ENCODE data around the gene FBXL7. TPM values are rescaled to one million over a fixed set of nuclear protein-coding genes. Genes with fewer than 3 reads are reported as not detected.

The FBXL7 gene
- total RNA-seq, 1 donor from 2014 or later: 8.0 TPM

DNA sequence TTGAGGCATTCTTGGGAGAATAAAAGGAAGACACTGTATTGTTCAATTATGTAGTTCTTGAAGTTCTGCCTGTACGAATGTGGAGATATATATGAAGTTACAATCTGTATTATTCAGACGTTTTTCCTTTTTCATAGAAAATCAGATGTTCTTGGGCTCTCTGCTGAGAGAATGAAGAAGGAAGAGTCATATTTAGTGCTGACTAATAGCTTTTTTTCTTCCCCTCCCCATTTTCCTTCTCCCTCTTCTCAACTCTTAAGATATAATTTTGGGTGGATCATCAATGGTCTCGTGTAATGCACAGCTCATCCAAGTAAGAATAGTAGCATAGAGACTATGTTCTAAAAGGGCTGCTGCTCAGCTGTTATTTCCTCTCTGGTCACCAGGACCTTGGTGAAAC is 23.0 kb upstream of the FBXL7 start:
- no peak for DNase-seq
- no peaks in the 10 kb centered on the region for H3K27me3 ChIP-seq (ENCODE audit: low read depth)
- H3K36me3 ChIP-seq: no peaks in the 10 kb centered on the region
- TF ChIP-seq, protein P1, sequence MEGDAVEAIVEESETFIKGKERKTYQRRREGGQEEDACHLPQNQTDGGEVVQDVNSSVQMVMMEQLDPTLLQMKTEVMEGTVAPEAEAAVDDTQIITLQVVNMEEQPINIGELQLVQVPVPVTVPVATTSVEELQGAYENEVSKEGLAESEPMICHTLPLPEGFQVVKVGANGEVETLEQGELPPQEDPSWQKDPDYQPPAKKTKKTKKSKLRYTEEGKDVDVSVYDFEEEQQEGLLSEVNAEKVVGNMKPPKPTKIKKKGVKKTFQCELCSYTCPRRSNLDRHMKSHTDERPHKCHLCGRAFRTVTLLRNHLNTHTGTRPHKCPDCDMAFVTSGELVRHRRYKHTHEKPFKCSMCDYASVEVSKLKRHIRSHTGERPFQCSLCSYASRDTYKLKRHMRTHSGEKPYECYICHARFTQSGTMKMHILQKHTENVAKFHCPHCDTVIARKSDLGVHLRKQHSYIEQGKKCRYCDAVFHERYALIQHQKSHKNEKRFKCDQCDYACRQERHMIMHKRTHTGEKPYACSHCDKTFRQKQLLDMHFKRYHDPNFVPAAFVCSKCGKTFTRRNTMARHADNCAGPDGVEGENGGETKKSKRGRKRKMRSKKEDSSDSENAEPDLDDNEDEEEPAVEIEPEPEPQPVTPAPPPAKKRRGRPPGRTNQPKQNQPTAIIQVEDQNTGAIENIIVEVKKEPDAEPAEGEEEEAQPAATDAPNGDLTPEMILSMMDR (IDR thresholded peaks at IDR 0.05): no peak
- no peak overlapping the region for H3K27ac ChIP-seq
- intact Hi-C loops (cut with DNase I): no loop called here
- no peaks in the 10 kb centered on the region for H3K9me3 ChIP-seq
- H3K4me1 ChIP-seq: no peaks in the 10 kb centered on the region
- ATAC-seq: no peak
- no peak overlapping the region for H3K4me3 ChIP-seq

- H3K36me3 ChIP-seq: no peaks in the 10 kb centered on the region
- no peak overlapping the region for H3K27ac ChIP-seq
- H3K9me3 ChIP-seq: no peaks in the 10 kb centered on the region
- no peaks in the 10 kb centered on the region for H3K27me3 ChIP-seq (ENCODE audit: low read depth)
- ATAC-seq (no peak), DNase-seq (no peak)
- H3K4me1 ChIP-seq: no peaks in the 10 kb centered on the region
- intact Hi-C loops (cut with DNase I): no loop called here
- TF ChIP-seq, protein P1 (IDR thresholded peaks at IDR 0.05): no peak
- H3K4me3 ChIP-seq: no peak overlapping the region
Measured at GRCh38 chr5:15480436-15480835, 19.5 kb upstream of the FBXL7 start.

- no peak overlapping the region for H3K27ac ChIP-seq
- H3K4me1 ChIP-seq: no peaks in the 10 kb centered on the region
- H3K4me3 ChIP-seq: no peak overlapping the region
- ATAC-seq (no peak), DNase-seq (no peak)
- TF ChIP-seq, protein P1 (IDR thresholded peaks at IDR 0.05): no peak
- H3K27me3 ChIP-seq (ENCODE audit: low read depth): no peaks in the 10 kb centered on the region
- intact Hi-C loops (cut with DNase I): no loop called here
- H3K36me3 ChIP-seq: no peaks in the 10 kb centered on the region
- H3K9me3 ChIP-seq: no peaks in the 10 kb centered on the region
Measured at GRCh38 chr5:15483351-15484097, 16.5 kb upstream of the FBXL7 start.

GRCh38 chr5:15487228-15487627 is 12.8 kb upstream of the FBXL7 start:
- H3K9me3 ChIP-seq: no peaks in the 10 kb centered on the region
- H3K36me3 ChIP-seq: no peaks in the 10 kb centered on the region
- H3K27me3 ChIP-seq (ENCODE audit: low read depth): no peaks in the 10 kb centered on the region
- no peak for DNase-seq
- ATAC-seq: no peak
- H3K4me1 ChIP-seq: no peaks in the 10 kb centered on the region
- H3K4me3 ChIP-seq: no peak overlapping the region
- H3K27ac ChIP-seq: no peak overlapping the region
- TF ChIP-seq, protein P1 (IDR thresholded peaks at IDR 0.05): no peak
- intact Hi-C loops (cut with DNase I): no loop called here

DNA sequence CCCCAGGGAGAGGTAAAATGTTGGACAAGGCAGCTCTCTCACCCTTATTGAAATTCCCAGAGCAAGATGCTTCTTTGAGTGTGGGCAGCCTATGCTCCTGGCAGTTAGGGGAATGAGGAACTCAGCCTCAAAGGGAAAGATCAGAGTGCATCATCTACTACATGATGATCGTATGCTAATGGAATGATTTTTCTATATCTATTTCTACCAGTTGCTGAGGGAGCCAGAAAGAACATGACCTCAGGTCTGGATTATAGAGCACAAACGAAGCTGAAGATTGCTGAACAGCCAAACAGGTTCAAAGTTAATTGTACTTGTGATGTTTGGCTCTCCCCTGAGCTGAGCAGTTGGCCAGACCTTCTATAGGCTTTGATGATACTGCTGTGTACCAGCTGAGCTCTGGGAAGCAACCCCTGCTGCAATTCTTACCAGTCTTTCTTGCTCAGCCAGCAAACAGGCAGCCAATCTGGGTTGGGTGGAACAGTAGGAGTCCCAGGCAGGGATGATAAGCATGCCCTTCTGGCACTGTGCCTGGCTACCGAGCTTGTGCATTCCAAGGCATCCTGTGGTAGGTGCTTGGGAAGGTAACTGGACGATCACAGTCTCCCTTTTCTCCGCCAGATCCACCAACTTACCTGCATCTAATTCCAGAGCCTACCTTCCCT is 10.3 kb upstream of the FBXL7 start:
- Histone ChIP-seq H3K36me3 (no peaks in the 10 kb centered on the region), H3K4me1 (no peaks in the 10 kb centered on the region), H3K27ac (no peak overlapping the region), H3K27me3 (ENCODE audit: low read depth) (no peaks in the 10 kb centered on the region), H3K4me3 (no peak overlapping the region), H3K9me3 (no peaks in the 10 kb centered on the region)
- DNase-seq (no peak), ATAC-seq (peak; percentile 23 to 31)
- TF ChIP-seq, protein P1 (IDR thresholded peaks at IDR 0.05): no peak
- intact Hi-C loops (cut with DNase I): no loop called here

All from lower lobe of right lung (tissue), 2 donors.